ENCODE measurements around the gene ZNF205. TPM values are rescaled to one million over a fixed set of nuclear protein-coding genes. Genes with fewer than 3 reads are reported as not detected.

Gene ZNF205
- total and polyA plus RNA-seq, 2 of the 13 experiments (the other 11 are each of a cell fraction or from before 2014, with no cell fraction given), result 5.8 to 10.2 TPM

DNA sequence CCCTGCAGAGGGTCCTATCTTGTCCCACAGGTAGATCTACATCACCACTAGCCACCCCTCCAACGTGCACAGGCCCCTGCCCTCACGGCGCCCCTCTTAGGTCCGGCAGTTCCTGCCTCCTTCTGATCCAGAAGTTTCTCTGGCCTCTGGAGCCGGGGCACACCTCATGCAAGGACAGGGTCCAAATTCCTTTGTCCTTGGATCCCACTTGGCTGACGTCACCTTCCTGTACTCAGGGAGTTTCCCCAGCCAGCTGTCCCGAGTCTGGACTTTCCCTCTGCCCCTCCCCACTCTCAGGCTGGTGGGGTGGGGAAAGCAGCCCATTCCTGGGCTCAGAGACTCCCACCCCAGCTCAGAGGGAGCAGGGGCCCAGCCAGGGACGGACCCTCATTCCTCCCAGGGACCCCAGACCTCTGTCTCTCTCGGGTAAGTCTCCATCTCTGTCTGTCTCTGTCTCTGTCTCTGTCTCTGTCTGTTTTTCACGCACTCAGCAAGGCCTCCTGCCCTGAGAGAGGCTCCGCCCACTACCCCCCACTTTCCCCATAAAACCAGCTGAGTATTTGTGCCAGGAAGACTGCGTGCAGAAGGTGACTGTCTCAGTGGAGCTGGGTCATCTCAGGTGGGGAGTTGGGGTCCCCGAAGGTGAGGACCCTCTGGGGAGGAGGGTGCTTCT, 47.2 kb upstream of the ZNF205 start, which contains the start of gene IL32 (continued):
- TF ChIP-seq, protein P1, sequence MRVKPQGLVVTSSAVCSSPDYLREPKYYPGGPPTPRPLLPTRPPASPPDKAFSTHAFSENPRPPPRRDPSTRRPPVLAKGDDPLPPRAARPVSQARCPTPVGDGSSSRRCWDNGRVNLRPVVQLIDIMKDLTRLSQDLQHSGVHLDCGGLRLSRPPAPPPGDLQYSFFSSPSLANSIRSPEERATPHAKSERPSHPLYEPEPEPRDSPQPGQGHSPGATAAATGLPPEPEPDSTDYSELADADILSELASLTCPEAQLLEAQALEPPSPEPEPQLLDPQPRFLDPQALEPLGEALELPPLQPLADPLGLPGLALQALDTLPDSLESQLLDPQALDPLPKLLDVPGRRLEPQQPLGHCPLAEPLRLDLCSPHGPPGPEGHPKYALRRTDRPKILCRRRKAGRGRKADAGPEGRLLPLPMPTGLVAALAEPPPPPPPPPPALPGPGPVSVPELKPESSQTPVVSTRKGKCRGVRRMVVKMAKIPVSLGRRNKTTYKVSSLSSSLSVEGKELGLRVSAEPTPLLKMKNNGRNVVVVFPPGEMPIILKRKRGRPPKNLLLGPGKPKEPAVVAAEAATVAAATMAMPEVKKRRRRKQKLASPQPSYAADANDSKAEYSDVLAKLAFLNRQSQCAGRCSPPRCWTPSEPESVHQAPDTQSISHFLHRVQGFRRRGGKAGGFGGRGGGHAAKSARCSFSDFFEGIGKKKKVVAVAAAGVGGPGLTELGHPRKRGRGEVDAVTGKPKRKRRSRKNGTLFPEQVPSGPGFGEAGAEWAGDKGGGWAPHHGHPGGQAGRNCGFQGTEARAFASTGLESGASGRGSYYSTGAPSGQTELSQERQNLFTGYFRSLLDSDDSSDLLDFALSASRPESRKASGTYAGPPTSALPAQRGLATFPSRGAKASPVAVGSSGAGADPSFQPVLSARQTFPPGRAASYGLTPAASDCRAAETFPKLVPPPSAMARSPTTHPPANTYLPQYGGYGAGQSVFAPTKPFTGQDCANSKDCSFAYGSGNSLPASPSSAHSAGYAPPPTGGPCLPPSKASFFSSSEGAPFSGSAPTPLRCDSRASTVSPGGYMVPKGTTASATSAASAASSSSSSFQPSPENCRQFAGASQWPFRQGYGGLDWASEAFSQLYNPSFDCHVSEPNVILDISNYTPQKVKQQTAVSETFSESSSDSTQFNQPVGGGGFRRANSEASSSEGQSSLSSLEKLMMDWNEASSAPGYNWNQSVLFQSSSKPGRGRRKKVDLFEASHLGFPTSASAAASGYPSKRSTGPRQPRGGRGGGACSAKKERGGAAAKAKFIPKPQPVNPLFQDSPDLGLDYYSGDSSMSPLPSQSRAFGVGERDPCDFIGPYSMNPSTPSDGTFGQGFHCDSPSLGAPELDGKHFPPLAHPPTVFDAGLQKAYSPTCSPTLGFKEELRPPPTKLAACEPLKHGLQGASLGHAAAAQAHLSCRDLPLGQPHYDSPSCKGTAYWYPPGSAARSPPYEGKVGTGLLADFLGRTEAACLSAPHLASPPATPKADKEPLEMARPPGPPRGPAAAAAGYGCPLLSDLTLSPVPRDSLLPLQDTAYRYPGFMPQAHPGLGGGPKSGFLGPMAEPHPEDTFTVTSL (CRISPR knock-in tag; IDR thresholded peaks at IDR 0.05; ENCODE audit: borderline replicate concordance), result peak; percentile 55; the same call in 1 of the 2 replicates
- TF ChIP-seq ELF4 (CRISPR knock-in tag; IDR thresholded peaks at IDR 0.05; ENCODE audit: borderline replicate concordance) (peak; percentile 49; the same call in 1 of the 2 replicates), CREB1 (IDR thresholded peaks at IDR 0.05) (peak; percentile 94), CREB1 (CRISPR knock-in tag; IDR thresholded peaks at IDR 0.05) (peak; percentile 82; the same call in 1 of the 2 replicates), THAP11 (CRISPR knock-in tag; IDR thresholded peaks at IDR 0.05) (peak; percentile 35; the same call in 1 of the 2 replicates), POLR2G (IDR thresholded peaks at IDR 0.05; ENCODE audit: low read depth, low read length) (peak; percentile 79), HOXA9 (CRISPR knock-in tag; IDR thresholded peaks at IDR 0.05; ENCODE audit: borderline replicate concordance) (no peak), ZNF274 (CRISPR knock-in tag; IDR thresholded peaks at IDR 0.05) (no peak), RARA (CRISPR knock-in tag; IDR thresholded peaks at IDR 0.05) (peak; percentile 44), MYNN (CRISPR knock-in tag; IDR thresholded peaks at IDR 0.05; ENCODE audit: low read depth) (0 out of 2 replicates have a peak, but pooled peaks have one; percentile 54), ZNF883 (CRISPR knock-in tag; IDR thresholded peaks at IDR 0.05; ENCODE audit: not compliant biosample characterization) (peak; percentile 43), GABPA (IDR thresholded peaks at IDR 0.05; ENCODE audit: low read depth, low read length) (no peak), GABPA (CRISPR knock-in tag; IDR thresholded peaks at IDR 0.05; ENCODE audit: low read depth) (peak; percentile 51)
- TF ChIP-seq, protein P2, sequence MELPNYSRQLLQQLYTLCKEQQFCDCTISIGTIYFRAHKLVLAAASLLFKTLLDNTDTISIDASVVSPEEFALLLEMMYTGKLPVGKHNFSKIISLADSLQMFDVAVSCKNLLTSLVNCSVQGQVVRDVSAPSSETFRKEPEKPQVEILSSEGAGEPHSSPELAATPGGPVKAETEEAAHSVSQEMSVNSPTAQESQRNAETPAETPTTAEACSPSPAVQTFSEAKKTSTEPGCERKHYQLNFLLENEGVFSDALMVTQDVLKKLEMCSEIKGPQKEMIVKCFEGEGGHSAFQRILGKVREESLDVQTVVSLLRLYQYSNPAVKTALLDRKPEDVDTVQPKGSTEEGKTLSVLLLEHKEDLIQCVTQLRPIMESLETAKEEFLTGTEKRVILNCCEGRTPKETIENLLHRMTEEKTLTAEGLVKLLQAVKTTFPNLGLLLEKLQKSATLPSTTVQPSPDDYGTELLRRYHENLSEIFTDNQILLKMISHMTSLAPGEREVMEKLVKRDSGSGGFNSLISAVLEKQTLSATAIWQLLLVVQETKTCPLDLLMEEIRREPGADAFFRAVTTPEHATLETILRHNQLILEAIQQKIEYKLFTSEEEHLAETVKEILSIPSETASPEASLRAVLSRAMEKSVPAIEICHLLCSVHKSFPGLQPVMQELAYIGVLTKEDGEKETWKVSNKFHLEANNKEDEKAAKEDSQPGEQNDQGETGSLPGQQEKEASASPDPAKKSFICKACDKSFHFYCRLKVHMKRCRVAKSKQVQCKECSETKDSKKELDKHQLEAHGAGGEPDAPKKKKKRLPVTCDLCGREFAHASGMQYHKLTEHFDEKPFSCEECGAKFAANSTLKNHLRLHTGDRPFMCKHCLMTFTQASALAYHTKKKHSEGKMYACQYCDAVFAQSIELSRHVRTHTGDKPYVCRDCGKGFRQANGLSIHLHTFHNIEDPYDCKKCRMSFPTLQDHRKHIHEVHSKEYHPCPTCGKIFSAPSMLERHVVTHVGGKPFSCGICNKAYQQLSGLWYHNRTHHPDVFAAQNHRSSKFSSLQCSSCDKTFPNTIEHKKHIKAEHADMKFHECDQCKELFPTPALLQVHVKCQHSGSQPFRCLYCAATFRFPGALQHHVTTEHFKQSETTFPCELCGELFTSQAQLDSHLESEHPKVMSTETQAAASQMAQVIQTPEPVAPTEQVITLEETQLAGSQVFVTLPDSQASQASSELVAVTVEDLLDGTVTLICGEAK (IDR thresholded peaks at IDR 0.05), result no peak
- TF ChIP-seq, protein P2 (CRISPR knock-in tag; IDR thresholded peaks at IDR 0.05), result peak; percentile 47; the same call in 1 of the 2 replicates

Measured in HepG2 (cell line).